HG03457 (cell line): ENCODE data around the gene HEBP2.
"Not testable (repeated sequence)": the region's sequence is repeated elsewhere in the genome, so short reads cannot be mapped to it uniquely, and the experiment has no call there.

Experiments
- ATAC-seq: cut with Tn5 transposase; IDR thresholded peaks from one replicate; pipeline ENCODE4 v1.9.1; 2021; ENCODE audit warnings: moderate number of reproducible peaks; ENCODE audit not compliant: unreplicated experiment

Gene HEBP2

GRCh38 chr6:138422861-138423260 lies 18.8 kb downstream of the HEBP2 start:
- ATAC-seq, result no peak

GRCh38 chr6:138424004-138424904 lies 20.2 kb downstream of the HEBP2 start:
- no peak for ATAC-seq

- not testable (repeated sequence) for ATAC-seq
Measured at GRCh38 chr6:138425256-138425655, 21.2 kb downstream of the HEBP2 start.

GRCh38 chr6:138426500-138427123 lies 22.6 kb downstream of the HEBP2 start:
- ATAC-seq, result no peak

- ATAC-seq, result no peak
Measured at GRCh38 chr6:138427701-138428100, 23.7 kb downstream of the HEBP2 start.

- ATAC-seq, result no peak
Measured at GRCh38 chr6:138428944-138429598, 25.0 kb downstream of the HEBP2 start.

GRCh38 chr6:138429761-138430160 lies 25.7 kb downstream of the HEBP2 start:
- no peak for ATAC-seq

- no peak for ATAC-seq
Measured at GRCh38 chr6:138430361-138431145, 26.5 kb downstream of the HEBP2 start.

GRCh38 chr6:138431256-138432062 lies 27.4 kb downstream of the HEBP2 start:
- no peak for ATAC-seq

- ATAC-seq, result no peak
Measured at GRCh38 chr6:138432063-138432356, 28.0 kb downstream of the HEBP2 start.

- no peak for ATAC-seq
Measured at GRCh38 chr6:138434096-138434495, 30.1 kb downstream of the HEBP2 start.

GRCh38 chr6:138434925-138435324 lies 30.9 kb downstream of the HEBP2 start:
- no peak for ATAC-seq

GRCh38 chr6:138439546-138439945 lies 35.5 kb downstream of the HEBP2 start:
- ATAC-seq, result no peak

- ATAC-seq, result no peak
Measured at GRCh38 chr6:138440296-138440695, 36.3 kb downstream of the HEBP2 start.

- ATAC-seq, result no peak
Measured at GRCh38 chr6:138440758-138441357, 36.8 kb downstream of the HEBP2 start.

- no peak for ATAC-seq
Measured at GRCh38 chr6:138441965-138442364, 37.9 kb downstream of the HEBP2 start.

GRCh38 chr6:138442663-138443062 lies 38.6 kb downstream of the HEBP2 start:
- no peak for ATAC-seq

GRCh38 chr6:138443979-138444378 lies 40.0 kb downstream of the HEBP2 start:
- ATAC-seq, result no peak

- no peak for ATAC-seq
Measured at GRCh38 chr6:138446821-138447220, 42.8 kb downstream of the HEBP2 start.

- ATAC-seq, result no peak
Measured at GRCh38 chr6:138450445-138450844, 46.4 kb downstream of the HEBP2 start.
